Measurements from ENCODE around the gene IRF6.
A peak's percentile ranks its signal among the peaks of the same experiment; 100 is the strongest.

The IRF6 gene

DNA sequence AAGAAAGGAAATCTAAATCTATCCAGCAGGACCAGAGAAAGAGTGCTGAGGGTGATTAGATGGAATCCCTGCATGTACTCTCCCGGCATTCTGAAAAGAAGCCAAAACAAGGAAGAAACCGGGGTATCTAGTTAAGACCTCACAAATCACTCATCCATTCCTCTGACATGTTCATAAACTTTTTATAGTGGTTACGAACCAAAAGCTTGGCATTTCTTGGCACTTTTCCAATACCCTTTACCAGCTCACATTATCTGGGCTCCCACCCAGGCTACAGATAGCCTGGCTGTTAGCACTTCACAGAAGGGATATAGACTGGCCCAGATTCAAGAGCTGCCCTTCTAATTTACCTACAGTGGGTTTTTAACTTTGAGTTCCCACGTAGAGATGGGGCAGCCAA, 19.8 kb downstream of the IRF6 start:
- no peak for DNase-seq

GRCh38 chr1:209785592-209785991, 20.4 kb downstream of the IRF6 start:
- DNase-seq: no peak

- peak; percentile 98 for DNase-seq
These were observed 21.4 kb downstream of the IRF6 start, which contains the start of gene C1orf74 for GRCh38 chr1:209784265-209785169. TSS of gene C1orf74 (minus strand) at chr1:209784559. CDS start at chr1:209783634, 925 bp downstream.

DNA sequence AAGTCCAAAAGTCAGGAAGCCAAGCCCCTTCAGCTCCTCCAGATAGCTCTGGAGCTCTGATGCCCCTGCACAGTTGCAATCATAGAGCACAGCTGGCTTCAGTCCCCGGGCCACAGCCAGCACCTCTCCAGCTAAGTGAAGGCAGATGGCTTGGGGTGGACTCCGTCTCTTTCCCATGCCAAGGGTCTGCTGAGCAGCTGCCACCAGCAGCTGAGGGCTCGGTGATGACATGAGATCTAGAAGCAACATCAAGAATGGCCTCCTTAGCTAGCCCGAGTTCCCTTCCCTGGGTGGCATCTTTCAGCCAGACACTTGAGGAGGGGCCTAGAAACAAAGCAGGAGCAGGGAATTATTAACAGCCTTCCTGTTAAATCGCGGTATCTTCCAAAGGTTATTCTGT, 22.6 kb downstream of the IRF6 start:
- no peak for DNase-seq

DNA sequence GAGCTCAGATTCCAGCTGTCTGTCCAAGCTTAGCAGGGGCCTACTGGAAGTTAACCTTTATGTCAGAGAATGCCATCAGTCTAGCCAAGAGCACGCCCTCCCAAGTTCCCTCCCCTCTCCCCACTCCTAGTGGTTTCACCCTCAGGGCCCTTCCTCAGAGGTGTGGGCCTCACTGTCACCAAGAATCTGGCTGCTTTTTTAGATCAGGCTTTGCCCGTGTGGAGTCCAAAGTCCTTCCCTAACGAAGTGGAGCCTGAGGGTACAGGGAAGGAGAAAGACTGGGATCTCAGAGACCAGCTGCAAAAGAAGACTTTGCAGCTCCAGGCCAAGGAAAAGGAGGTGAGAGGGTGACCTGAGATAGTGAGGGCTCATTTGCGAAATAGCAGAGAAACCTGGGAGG, 25.7 kb downstream of the IRF6 start:
- DNase-seq: no peak

- no peak for DNase-seq
These were observed 27.8 kb downstream of the IRF6 start for GRCh38 chr1:209778102-209778501.

- no peak for DNase-seq
These were observed 28.4 kb downstream of the IRF6 start for GRCh38 chr1:209777587-209777986.

DNA sequence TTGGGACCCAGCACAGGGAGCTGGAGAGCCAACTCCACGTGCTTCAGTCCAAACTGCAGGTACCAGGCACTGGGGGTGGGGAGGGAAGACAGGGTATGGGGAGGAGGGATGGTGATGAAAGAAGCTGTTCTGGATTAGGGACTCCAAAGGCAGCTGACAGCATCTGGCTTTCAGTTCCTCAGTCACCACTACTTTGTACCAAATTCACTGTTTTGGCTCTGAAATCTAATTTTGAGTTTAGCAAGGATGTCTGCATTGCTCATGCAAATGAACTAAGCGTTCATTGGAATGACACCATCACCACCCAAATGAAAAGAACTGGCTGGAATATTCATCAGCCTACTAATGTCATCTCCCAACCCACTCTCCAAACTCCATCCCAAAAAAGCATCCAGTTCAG, 30.3 kb downstream of the IRF6 start:
- no peak for DNase-seq

DNA sequence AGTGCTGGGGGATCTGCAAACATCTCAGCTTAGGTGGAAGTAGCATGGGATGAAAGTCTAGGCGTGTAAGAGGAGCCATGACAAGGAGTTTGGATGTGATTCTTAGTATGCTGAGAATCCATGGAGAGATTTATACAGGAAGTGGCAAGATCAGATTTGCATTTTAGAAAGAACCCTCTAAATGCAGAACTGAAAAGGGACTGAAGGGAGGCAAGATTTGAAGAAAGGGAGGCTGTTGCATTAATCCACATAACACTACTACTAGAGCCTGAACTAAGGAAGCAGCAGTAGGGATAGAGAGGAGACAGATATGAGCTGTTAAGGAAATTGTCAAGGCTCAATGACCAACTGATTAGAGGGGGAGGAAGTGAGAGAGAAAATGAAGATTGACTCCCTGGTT, 31.4 kb downstream of the IRF6 start:
- DNase-seq: no peak

DNA sequence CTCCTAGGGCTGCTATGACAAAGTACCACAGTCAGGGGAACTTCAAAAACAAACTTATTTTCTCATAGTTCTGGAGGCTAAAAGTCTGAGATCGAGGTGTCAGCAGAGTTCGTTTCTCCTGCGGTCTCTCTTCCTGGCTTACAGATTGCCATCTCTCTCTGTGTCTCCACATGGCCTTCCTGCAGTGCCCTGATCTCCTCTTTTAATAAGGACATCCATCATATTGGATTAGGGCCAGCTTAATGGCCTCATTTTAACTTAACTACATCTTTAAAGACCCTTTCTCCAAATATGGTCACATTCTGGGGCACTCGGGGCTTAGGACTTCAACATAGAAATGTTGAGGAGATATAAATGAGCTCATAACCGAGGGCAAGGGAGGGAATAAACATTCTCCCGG, 33.8 kb downstream of the IRF6 start:
- DNase-seq: no peak

DNA sequence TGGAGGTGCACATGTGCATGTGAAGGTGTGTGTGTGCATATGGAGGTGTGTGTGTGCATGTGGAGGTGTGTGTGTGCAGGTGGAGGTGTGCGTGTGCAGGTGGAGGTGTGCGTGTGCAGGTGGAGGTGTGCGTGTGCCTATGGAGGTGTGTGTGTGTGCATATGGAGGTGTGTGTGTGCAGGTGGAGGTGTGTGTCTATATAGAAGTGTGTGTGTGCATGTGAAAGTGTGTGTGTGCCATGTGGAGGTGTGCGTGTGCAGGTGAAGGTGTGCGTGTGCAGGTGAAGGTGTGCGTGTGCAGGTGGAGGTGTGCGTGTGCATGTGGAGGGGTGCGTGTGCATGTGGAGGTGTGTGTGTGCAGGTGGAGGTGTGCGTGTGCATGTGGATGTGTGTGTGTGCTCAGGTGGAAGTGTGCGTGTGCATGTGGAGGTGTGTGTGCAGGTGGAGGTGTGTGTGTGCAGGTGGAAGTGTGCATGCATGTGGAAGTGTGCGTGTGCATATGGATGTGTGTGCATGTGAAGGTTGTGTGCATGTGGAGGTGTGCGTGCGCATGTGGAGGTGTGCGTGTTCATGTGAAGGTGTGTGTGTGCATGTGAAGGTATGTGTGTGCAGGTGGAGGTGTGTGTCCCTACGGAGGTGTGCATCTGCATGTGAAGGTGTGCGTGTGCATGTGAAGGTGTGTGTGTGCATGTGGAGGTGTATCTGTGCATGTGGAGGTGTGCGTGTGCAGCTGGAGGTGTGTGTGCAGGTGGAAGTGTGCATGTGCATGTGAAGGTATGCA, 35.1 kb downstream of the IRF6 start:
- no peak for DNase-seq

DNA sequence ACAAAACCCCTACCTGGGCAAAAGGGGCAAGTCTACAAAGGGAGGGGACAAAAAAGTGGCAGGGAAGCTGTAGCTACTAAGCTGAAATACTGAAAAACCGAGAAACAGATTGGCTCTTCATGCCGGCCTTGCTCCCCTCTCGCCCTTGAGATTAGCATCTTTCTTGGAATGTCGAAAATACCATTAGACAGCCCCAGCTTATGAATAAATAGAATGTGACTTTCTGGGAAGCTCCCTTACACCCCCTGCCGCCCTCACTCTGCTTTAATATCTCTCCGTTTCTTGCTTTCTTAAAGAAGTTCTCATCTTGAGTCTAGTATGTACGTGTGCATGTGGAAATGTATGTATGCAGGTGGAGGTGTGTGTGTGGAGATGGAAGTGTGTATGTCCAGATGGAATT, 36.0 kb downstream of the IRF6 start:
- DNase-seq: no peak

DNA sequence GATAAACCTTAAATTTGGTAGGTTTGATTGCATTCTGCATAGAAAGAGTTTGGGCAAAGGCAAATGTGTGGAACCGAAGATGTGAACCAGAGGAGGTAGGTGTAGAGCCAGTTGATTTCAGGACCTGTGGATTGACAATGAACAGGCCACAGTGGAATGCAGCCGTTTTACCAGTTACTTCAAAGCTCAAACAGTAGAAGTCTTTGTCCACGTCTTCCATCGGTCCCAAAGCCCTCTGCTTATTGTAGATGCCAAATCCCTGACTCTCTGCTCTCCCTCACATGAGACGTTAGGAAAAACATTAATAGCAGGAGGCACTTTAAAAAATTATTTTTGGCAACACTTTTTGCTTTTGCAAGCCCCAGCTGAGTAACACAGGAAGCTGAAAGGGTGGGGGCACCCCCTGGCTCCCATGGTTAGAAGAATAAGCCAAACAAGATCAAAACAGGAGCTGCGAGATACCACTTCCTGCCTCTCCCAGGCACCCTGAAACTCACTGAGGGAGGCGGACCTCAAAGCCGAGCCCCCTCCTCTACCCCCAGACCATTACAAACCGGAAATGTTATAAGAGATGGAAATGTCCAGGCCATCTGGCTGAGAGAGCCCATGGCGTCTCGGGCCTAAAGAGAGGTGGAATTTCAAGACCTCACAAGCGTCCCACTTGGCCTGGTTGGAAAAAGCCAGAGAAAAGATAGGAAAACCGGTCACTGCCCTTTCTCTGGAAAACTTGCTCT, 36.6 kb downstream of the IRF6 start:
- peak; percentile 75 to 77 for DNase-seq

DNA sequence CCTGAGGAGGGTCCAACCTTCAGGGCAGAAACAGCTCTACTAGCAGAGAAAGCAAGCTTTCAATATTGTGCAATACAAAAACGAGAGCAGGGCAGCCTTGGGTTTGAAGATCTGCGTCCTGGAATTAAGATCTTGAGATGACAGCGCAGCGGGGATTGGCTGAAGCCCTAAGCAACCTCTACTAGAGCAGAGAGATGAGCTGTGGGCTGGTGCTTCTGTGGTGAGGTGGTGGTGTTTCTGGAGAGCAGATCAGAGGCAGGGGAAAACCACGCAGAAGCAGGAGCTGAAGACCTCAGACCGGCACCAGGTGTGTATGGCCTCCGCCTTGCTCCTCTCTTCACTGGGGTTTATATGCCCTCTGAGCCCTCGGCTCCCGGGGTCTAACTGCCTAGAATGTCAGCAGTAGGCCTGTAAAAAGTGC, 37.6 kb downstream of the IRF6 start:
- DNase-seq: peak; percentile 86 to 88

DNA sequence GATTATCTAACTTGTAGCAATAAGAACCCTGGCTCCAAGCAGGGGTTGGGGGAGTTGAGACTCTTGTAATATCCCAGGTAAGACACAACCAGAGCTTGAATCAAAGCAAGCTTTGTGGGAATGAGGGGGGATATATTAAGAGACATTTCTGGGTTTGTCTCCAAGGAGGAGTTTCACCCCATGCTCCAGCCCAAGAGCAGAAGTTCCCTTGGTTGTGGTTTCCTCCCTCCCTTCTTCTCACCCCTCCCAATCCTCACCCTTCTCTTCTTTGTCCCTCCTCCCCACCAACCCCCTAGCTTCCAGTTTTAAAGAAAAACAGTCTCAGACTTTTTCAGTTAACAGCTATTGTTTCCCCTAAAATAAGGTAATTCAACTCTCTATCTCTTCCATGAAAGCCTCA, 38.2 kb downstream of the IRF6 start:
- no peak for DNase-seq

DNA sequence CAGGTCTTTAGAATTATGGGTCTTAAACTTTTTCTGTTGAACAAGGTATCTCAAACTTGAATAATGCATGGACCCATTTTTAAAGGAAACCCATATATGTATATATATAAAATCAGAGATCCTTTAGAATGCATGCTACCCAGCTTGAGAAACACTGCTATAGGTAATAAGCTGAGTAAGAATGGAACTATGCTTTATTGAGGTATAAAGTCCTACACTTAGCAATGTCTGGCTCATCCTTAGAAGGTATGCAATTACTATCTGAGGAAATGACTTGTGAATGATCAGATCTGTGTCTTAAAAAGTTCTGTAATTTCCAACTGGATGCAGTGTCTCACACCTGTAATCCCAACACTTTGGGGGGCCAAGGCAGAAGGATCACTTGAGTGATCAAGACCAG, 38.8 kb downstream of the IRF6 start:
- no peak for DNase-seq

GRCh38 chr1:209766051-209766450, 39.9 kb downstream of the IRF6 start:
- peak in 1 of 2 donors; percentile 32 for DNase-seq

DNA sequence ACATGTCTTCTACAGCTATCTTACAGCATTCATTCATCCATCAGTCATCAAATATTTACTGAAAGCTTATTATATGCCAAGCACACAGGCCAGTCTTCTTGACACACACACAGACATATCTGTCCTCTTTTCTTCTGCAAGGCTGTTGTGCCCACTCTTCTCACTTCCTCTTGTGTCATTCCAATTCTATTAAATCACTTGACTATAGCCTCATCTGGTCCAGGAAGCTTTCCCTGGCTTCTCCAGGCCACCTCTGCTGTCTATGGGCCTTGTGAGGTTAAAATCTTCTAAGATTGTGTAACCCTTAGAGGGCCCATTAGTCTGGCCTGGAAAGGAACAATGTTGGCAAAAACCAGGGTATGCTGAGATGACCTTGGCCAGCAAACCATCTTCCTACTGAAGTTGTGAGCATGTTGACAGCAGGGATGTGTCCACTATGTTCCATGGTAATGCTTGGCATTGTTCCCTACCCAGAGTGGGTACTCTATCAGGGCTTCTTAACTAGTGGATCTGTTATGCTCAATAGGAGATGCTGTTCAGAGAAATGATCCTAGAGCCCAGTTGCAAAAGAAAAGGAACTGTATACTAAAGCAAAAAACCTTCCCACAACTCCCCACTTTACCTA, 44.8 kb downstream of the IRF6 start:
- no peak for DNase-seq

DNA sequence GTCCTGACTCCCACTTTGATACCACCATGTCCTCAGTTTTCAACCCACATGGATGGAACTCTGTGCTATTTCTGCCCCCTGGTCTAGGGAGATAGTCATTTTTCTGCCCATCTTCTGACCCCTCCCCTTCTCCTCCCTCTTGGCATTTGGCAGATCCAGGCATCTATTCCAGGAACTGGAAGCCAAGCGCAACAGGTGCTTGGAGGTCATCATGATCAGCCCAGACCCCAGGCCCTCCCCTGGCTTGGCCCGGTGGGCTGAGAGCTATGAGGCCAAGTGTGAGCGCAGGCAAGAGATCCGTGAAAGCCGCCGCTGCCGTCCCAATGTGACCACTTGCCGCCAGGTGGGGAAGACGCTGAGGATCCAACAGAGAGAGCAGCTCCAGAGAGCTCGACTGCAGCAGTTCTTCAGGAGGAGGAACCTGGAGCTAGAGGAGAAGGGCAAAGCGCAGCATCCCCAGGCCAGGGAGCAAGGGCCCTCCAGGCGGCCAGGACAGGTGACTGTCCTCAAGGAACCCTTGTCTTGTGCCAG, 46.0 kb downstream of the IRF6 start:
- no peak for DNase-seq

DNA sequence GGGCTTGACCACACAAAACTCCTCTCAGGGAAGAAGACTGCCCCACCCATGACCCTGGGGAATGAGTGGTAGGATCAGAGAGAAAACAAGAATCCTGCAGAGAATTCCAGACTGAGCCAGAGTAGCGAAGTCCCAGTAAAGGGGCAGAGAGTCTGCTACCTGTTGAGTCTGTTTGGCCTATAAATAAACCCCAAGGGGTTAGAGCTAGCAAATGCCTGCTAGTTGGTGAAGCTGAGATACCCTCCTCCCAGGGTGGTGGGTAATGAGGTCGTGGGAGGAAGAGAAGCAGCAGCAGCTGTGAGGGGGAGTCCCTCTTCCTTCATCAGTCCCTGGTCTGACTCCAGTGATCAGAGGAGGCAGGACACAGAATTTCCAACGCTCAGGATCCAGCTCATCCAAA, 47.5 kb downstream of the IRF6 start:
- no peak for DNase-seq

GRCh38 chr1:209756615-209757445, 49.1 kb downstream of the IRF6 start:
- DNase-seq: peak; percentile 46 to 53
